ENCODE results near the gene CCDC80.
"Not testable (repeated sequence)": the region's sequence is repeated elsewhere in the genome, so short reads cannot be mapped to it uniquely, and the experiment has no call there.

GRCh38 chr3:112665009-112665408, 24.1 kb upstream of the CCDC80 start:
- TF ChIP-seq, protein P1, sequence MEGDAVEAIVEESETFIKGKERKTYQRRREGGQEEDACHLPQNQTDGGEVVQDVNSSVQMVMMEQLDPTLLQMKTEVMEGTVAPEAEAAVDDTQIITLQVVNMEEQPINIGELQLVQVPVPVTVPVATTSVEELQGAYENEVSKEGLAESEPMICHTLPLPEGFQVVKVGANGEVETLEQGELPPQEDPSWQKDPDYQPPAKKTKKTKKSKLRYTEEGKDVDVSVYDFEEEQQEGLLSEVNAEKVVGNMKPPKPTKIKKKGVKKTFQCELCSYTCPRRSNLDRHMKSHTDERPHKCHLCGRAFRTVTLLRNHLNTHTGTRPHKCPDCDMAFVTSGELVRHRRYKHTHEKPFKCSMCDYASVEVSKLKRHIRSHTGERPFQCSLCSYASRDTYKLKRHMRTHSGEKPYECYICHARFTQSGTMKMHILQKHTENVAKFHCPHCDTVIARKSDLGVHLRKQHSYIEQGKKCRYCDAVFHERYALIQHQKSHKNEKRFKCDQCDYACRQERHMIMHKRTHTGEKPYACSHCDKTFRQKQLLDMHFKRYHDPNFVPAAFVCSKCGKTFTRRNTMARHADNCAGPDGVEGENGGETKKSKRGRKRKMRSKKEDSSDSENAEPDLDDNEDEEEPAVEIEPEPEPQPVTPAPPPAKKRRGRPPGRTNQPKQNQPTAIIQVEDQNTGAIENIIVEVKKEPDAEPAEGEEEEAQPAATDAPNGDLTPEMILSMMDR (conservative IDR thresholded peaks at IDR 0.05; ENCODE audit: low read length), result not testable (repeated sequence)
- not testable (repeated sequence) for TF ChIP-seq EZH2phosphoT487 (IDR thresholded peaks at IDR 0.05; ENCODE audit: borderline replicate concordance)

Data from Loucy (cell line).